ENCODE measurements around the gene WT1. TPM values are rescaled to one million over a fixed set of nuclear protein-coding genes. Genes with fewer than 3 reads are reported as not detected.

Gene WT1
- total and polyA plus RNA-seq, 4 donors: 0.07 to 0.92 (median 0.47) TPM

GRCh38 chr11:32388871-32389770, 46.2 kb downstream of the WT1 start:
- Histone ChIP-seq H3K4me1 (ENCODE audit: control insufficient read depth in 5 of 5, insufficient read depth in 5 of 5, low read length in 5 of 5) (no peaks in the 10 kb centered on the region), H3K9ac (ENCODE audit: insufficient read depth in 1 of 2, low read length in 2 of 2) (no peak overlapping the region), H3K36me3 (ENCODE audit: control insufficient read depth in 4 of 4, insufficient read depth in 4 of 4, low read length in 4 of 4) (no peaks in the 10 kb centered on the region), H3K4me3 (no peak overlapping the region), H3K9me3 (ENCODE audit: control insufficient read depth in 4 of 4, insufficient read depth in 3 of 4, low read length in 3 of 4) (peaks cover 0 to 8% (median 0%) of the 10 kb centered on the region in 4 donors), H3K27ac (ENCODE audit: low read depth in 1 of 2, low read length in 1 of 2) (no peak overlapping the region), H3K27me3 (ENCODE audit: control insufficient read depth in 3 of 3, insufficient read depth in 3 of 3, low read length in 2 of 3) (peaks cover 0 to 7% (median 3%) of the 10 kb centered on the region in 3 donors)
- DNase-seq (no peak), ATAC-seq (ENCODE audit: insufficient read depth, low FRiP score) (no peak)
- no peak for TF ChIP-seq CTCF (IDR thresholded peaks at IDR 0.05; ENCODE audit: control extremely low read depth, extremely low read depth)
- WGBS, 2 donors: 71 to 80% methylated on average over 10 of the region's 10 CpGs

- Histone ChIP-seq H3K27me3 (ENCODE audit: control insufficient read depth in 3 of 3, insufficient read depth in 3 of 3, low read length in 2 of 3) (peaks cover 0 to 7% (median 2%) of the 10 kb centered on the region in 3 donors), H3K9ac (ENCODE audit: insufficient read depth in 1 of 2, low read length in 2 of 2) (no peak overlapping the region), H3K4me3 (no peak overlapping the region), H3K9me3 (ENCODE audit: control insufficient read depth in 4 of 4, insufficient read depth in 3 of 4, low read length in 3 of 4) (peaks cover 0 to 8% (median 0%) of the 10 kb centered on the region in 4 donors), H3K27ac (ENCODE audit: low read depth in 1 of 2, low read length in 1 of 2) (no peak overlapping the region), H3K36me3 (ENCODE audit: control insufficient read depth in 4 of 4, insufficient read depth in 4 of 4, low read length in 4 of 4) (no peaks in the 10 kb centered on the region), H3K4me1 (ENCODE audit: control insufficient read depth in 5 of 5, insufficient read depth in 5 of 5, low read length in 5 of 5) (no peaks in the 10 kb centered on the region)
- no peak for DNase-seq
- no peak for TF ChIP-seq CTCF (IDR thresholded peaks at IDR 0.05; ENCODE audit: control extremely low read depth, extremely low read depth)
- no peak for ATAC-seq (ENCODE audit: insufficient read depth, low FRiP score)
- 69 to 89% methylated on average over 4 of the region's 4 CpGs for WGBS, 2 donors
Measured at GRCh38 chr11:32388365-32388764, 47.0 kb downstream of the WT1 start.

GRCh38 chr11:32387411-32387810, 47.9 kb downstream of the WT1 start:
- Histone ChIP-seq H3K27me3 (ENCODE audit: control insufficient read depth in 3 of 3, insufficient read depth in 3 of 3, low read length in 2 of 3) (peaks cover 0 to 8% (median 6%) of the 10 kb centered on the region in 3 donors), H3K4me3 (no peak overlapping the region), H3K9me3 (ENCODE audit: control insufficient read depth in 4 of 4, insufficient read depth in 3 of 4, low read length in 3 of 4) (peaks cover 0 to 8% (median 0%) of the 10 kb centered on the region in 4 donors), H3K27ac (ENCODE audit: low read depth in 1 of 2, low read length in 1 of 2) (no peak overlapping the region), H3K36me3 (ENCODE audit: control insufficient read depth in 4 of 4, insufficient read depth in 4 of 4, low read length in 4 of 4) (no peaks in the 10 kb centered on the region), H3K9ac (ENCODE audit: insufficient read depth in 1 of 2, low read length in 2 of 2) (no peak overlapping the region), H3K4me1 (ENCODE audit: control insufficient read depth in 5 of 5, insufficient read depth in 5 of 5, low read length in 5 of 5) (no peaks in the 10 kb centered on the region)
- no peak for TF ChIP-seq CTCF (IDR thresholded peaks at IDR 0.05; ENCODE audit: control extremely low read depth, extremely low read depth)
- DNase-seq (no peak), ATAC-seq (ENCODE audit: insufficient read depth, low FRiP score) (no peak)
- 71 to 73% methylated on average over 4 of the region's 4 CpGs for WGBS, 2 donors
